Measurements from ENCODE around the gene KDM4B. TPM values are rescaled to one million over a fixed set of nuclear protein-coding genes. Genes with fewer than 3 reads are reported as not detected.

Gene KDM4B
- total RNA-seq, 6 experiments from 2014 or later: 17.0 to 27.2 (median 20.3) TPM

DNA sequence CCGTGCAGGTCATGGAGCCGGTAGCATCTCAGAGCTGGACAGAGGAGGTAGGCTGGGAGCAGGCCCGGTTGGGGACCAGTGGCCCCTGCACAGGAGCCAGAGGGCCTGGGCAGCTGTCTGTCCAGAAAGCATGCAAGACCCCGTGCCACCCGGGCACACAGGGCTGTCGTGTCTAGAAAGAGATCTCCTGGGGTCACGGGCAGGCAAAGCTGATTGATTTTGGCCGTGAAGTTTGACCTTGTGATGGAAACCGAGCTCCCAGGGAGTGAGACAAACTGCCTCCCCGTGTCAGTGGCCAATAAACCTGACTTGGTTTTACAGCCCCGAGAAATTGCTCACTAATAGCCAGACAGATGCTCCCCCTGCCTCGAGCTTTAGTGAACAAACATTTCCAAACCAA lies 98.8 kb downstream of the KDM4B start:
- peaks cover 3% of the 10 kb centered on the region; the same call in 1 of the 2 replicates for H3K27me3 Mint-ChIP-seq (ENCODE audit: insufficient read depth)
- H3K4me1 Mint-ChIP-seq (ENCODE audit: low read depth): no peaks in the 10 kb centered on the region
- H3K36me3 Mint-ChIP-seq (ENCODE audit: low read depth): peaks cover 7% of the 10 kb centered on the region
- TF ChIP-seq, protein P1, sequence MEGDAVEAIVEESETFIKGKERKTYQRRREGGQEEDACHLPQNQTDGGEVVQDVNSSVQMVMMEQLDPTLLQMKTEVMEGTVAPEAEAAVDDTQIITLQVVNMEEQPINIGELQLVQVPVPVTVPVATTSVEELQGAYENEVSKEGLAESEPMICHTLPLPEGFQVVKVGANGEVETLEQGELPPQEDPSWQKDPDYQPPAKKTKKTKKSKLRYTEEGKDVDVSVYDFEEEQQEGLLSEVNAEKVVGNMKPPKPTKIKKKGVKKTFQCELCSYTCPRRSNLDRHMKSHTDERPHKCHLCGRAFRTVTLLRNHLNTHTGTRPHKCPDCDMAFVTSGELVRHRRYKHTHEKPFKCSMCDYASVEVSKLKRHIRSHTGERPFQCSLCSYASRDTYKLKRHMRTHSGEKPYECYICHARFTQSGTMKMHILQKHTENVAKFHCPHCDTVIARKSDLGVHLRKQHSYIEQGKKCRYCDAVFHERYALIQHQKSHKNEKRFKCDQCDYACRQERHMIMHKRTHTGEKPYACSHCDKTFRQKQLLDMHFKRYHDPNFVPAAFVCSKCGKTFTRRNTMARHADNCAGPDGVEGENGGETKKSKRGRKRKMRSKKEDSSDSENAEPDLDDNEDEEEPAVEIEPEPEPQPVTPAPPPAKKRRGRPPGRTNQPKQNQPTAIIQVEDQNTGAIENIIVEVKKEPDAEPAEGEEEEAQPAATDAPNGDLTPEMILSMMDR (IDR thresholded peaks at IDR 0.05): no peak
- H3K4me3 Mint-ChIP-seq: no peak overlapping the region
- H3K9me3 Mint-ChIP-seq: peaks cover 7% of the 10 kb centered on the region; the same call in 1 of the 2 replicates
- DNase-seq: no peak
- no peak overlapping the region for H3K27ac Mint-ChIP-seq

DNA sequence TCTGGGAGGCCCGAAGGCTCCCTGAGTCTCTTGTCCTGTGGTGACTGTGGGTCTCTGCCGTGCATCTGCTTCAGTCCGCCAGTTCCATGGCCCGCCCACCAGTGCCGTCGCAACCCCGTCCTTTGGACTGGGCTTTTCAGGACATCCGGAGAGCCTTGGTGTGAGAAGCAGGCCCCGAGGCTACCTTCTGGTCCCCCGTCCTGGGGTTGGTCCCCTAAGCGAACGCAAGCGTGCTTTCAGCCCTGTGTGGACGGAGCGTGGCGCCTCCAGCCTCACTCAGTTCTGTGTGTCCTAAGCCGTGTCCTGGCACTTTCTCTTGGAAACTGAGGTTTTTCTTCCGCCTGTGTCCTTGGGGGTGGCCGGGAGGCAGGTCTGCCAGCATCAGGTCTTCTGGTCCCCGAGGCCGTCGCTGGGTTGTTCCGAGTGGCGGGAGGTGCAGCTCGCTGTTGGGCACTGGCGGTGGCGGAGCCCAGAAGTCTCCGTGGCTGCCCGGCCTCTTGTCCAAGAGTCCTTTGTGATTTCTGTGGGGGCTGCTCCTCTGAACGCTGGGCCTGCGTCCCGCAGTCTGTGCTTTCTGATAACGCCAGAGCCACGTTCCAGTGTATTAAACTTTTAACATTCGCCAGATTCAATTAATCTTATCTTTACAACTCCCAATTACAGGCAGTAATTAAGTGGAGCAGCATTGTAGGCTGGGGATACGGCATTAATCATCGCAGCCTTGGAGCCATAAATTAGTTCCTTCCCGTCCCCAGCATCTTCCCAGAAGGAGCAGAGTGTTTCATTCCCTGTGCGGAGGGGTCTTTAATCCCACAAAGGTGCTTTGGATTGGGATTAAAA lies 99.5 kb downstream of the KDM4B start:
- no peaks in the 10 kb centered on the region for H3K4me1 Mint-ChIP-seq (ENCODE audit: low read depth)
- no peaks in the 10 kb centered on the region for H3K9me3 Mint-ChIP-seq
- H3K4me3 Mint-ChIP-seq: no peak overlapping the region
- H3K36me3 Mint-ChIP-seq (ENCODE audit: low read depth): no peaks in the 10 kb centered on the region; the same call in none of the 2 replicates
- H3K27me3 Mint-ChIP-seq (ENCODE audit: insufficient read depth): peaks cover 3% of the 10 kb centered on the region; the same call in 1 of the 2 replicates
- TF ChIP-seq, protein P1 (IDR thresholded peaks at IDR 0.05): no peak
- H3K27ac Mint-ChIP-seq: no peak overlapping the region
- DNase-seq: no peak

DNA sequence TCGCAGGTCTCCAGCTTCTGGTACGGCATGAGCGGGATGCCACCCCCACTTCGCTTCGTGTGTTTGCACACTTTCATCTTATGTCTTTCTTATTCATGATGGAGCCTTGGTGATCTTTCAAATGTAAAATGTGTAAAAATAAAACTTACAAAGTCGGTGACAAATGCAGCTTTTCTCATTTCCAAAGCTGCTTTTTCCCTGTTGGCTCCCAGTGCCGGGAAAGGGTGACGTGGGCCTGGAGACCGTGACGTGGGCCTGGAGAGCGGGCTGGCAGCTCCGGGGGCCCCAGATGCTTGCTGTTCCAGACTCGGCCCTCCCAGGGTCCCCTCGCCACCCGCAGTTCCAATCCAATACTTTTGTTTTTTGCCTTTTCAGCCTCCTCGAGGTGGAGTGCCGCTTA lies 101.4 kb downstream of the KDM4B start:
- no peak overlapping the region for H3K4me3 Mint-ChIP-seq
- no peak for DNase-seq
- TF ChIP-seq, protein P1 (IDR thresholded peaks at IDR 0.05): no peak
- H3K27ac Mint-ChIP-seq: no peak overlapping the region
- H3K4me1 Mint-ChIP-seq (ENCODE audit: low read depth): no peaks in the 10 kb centered on the region
- H3K27me3 Mint-ChIP-seq (ENCODE audit: insufficient read depth): peaks cover 3% of the 10 kb centered on the region; the same call in 1 of the 2 replicates
- H3K36me3 Mint-ChIP-seq (ENCODE audit: low read depth): no peaks in the 10 kb centered on the region
- H3K9me3 Mint-ChIP-seq: no peaks in the 10 kb centered on the region

DNA sequence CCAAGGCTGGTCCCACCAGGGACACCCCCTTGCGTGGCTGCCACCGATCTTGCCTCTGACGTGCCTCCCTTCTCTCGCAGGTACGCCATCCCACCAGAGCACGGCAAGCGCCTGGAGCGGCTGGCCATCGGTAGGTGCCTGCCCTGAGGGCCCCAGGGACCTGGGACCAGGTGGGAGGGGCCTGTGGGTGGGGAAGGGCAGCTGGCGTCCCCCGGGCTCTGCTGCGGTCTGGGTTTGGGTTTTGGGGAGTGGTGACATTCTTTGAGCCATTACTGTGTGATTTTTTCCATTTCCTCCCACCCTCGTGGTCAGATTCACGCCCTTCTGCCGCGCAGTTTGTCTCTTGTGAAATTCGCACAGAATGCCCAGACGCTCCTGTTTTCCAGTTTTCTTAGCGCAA lies 102.0 kb downstream of the KDM4B start:
- Mint-ChIP-seq H3K36me3 (ENCODE audit: low read depth) (no peaks in the 10 kb centered on the region), H3K27me3 (ENCODE audit: insufficient read depth) (peaks cover 3% of the 10 kb centered on the region; the same call in 1 of the 2 replicates), H3K9me3 (no peaks in the 10 kb centered on the region), H3K27ac (no peak overlapping the region), H3K4me3 (no peak overlapping the region), H3K4me1 (ENCODE audit: low read depth) (no peaks in the 10 kb centered on the region)
- TF ChIP-seq, protein P1 (IDR thresholded peaks at IDR 0.05): no peak
- no peak for DNase-seq

DNA sequence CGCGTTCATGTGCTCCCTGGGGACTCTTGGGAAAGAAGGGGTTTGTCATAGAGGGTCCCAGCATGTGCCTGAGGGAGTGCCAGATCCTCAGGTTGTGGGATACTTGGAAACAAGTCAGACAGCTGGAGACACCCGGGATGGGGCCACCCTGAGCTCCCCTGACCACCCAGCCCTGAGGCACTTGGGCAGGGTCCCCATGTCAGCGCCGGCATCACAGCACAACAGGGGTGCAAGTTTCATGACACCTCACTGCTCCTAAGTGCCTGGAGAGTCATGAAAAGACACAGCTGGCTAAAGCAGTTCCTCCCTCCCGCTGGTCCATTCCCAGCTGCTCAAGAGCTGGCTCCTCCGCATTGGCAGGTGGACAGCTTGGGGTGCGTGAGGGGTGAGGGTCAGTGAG lies 102.7 kb downstream of the KDM4B start:
- TF ChIP-seq, protein P1 (IDR thresholded peaks at IDR 0.05): no peak
- Mint-ChIP-seq H3K27me3 (ENCODE audit: insufficient read depth) (peaks cover 3% of the 10 kb centered on the region; the same call in 1 of the 2 replicates), H3K9me3 (no peaks in the 10 kb centered on the region), H3K4me1 (ENCODE audit: low read depth) (no peaks in the 10 kb centered on the region), H3K27ac (no peak overlapping the region), H3K4me3 (no peak overlapping the region), H3K36me3 (ENCODE audit: low read depth) (no peaks in the 10 kb centered on the region)
- no peak for DNase-seq

Data from HFFc6 (cell line).